ENCODE measurements around the gene POLR1B. TPM values are rescaled to one million over a fixed set of nuclear protein-coding genes. Genes with fewer than 3 reads are reported as not detected.
A peak's percentile ranks its signal among the peaks of the same experiment; 100 is the strongest.

The POLR1B gene
- total RNA-seq, 1 experiment from 2014 or later, result 42.2 TPM

- H3K9me3 ChIP-seq, result no peaks in the 10 kb centered on the region
- no peaks in the 10 kb centered on the region for H3K36me3 ChIP-seq (ENCODE audit: control insufficient read depth, insufficient read depth, low read length)
- H3K27me3 Mint-ChIP-seq (ENCODE audit: insufficient read depth, unreplicated experiment), result no peaks in the 10 kb centered on the region
- intact Hi-C loops (cut with micrococcal nuclease; ENCODE audit: unreplicated experiment), result loop anchor here (10.0 kb wide), 1 partner anchor 333 kb away; no protein-coding TSS in a partner anchor
- H3K36me3 Mint-ChIP-seq (ENCODE audit: insufficient read depth, unreplicated experiment), result no peaks in the 10 kb centered on the region
- DNase-seq, result no peak
- POLR2A ChIA-PET, result no interaction called here
- peaks cover 10% of the 10 kb centered on the region for H3K4me1 ChIP-seq
- no peak for TF ChIP-seq CTCF (IDR thresholded peaks at IDR 0.05; ENCODE audit: insufficient read depth in 1 of 2, low read depth in 1 of 2, low read length in 1 of 2, severe bottlenecking in 1 of 2, unreplicated experiment in 1 of 2)
- H3K4me3 ChIP-seq (ENCODE audit: low read depth, low read length), result no peak overlapping the region
- BruUV-seq (replicated peaks), result no TSS peak
- no peaks in the 10 kb centered on the region for H3K27me3 ChIP-seq (replicated peaks; ENCODE audit: control insufficient read depth, insufficient read depth, low read length)
- H3K4me3 Mint-ChIP-seq (ENCODE audit: unreplicated experiment), result no peak overlapping the region
- H3K27ac Mint-ChIP-seq (ENCODE audit: unreplicated experiment), result no peak overlapping the region
- peaks cover 5% of the 10 kb centered on the region for H3K4me1 Mint-ChIP-seq (ENCODE audit: low read depth, unreplicated experiment)
- CTCF ChIA-PET, result no interaction called here
- no peaks in the 10 kb centered on the region for H3K9me3 Mint-ChIP-seq (ENCODE audit: unreplicated experiment)
Measured at GRCh38 chr2:112621790-112622527, 79.7 kb downstream of the POLR1B start.

GRCh38 chr2:112622528-112622849 is 80.2 kb downstream of the POLR1B start:
- H3K9me3 Mint-ChIP-seq (ENCODE audit: unreplicated experiment), result no peaks in the 10 kb centered on the region
- ChIA-PET POLR2A (interaction anchor here (0.7 kb wide), 1 partner anchor 149 kb away, joined by 4 read pairs; no protein-coding TSS in a partner anchor), CTCF (no interaction called here)
- H3K36me3 ChIP-seq (ENCODE audit: control insufficient read depth, insufficient read depth, low read length), result no peaks in the 10 kb centered on the region
- no peaks in the 10 kb centered on the region for H3K27me3 Mint-ChIP-seq (ENCODE audit: insufficient read depth, unreplicated experiment)
- H3K4me1 Mint-ChIP-seq (ENCODE audit: low read depth, unreplicated experiment), result no peaks in the 10 kb centered on the region
- H3K4me1 ChIP-seq, result peaks cover 15% of the 10 kb centered on the region
- BruUV-seq (replicated peaks), result no TSS peak
- H3K36me3 Mint-ChIP-seq (ENCODE audit: insufficient read depth, unreplicated experiment), result no peaks in the 10 kb centered on the region
- no peak for DNase-seq
- intact Hi-C loops (cut with micrococcal nuclease; ENCODE audit: unreplicated experiment), result loop anchor here (10.0 kb wide), 1 partner anchor 332 kb away; no protein-coding TSS in a partner anchor
- no peaks in the 10 kb centered on the region for H3K9me3 ChIP-seq
- no peaks in the 10 kb centered on the region for H3K27me3 ChIP-seq (replicated peaks; ENCODE audit: control insufficient read depth, insufficient read depth, low read length)
- H3K4me3 ChIP-seq (ENCODE audit: low read depth, low read length), result no peak overlapping the region
- TF ChIP-seq CTCF (IDR thresholded peaks at IDR 0.05; ENCODE audit: insufficient read depth in 1 of 2, low read depth in 1 of 2, low read length in 1 of 2, severe bottlenecking in 1 of 2, unreplicated experiment in 1 of 2), result no peak
- no peak overlapping the region for H3K27ac Mint-ChIP-seq (ENCODE audit: unreplicated experiment)
- H3K4me3 Mint-ChIP-seq (ENCODE audit: unreplicated experiment), result no peak overlapping the region

- BruUV-seq (replicated peaks), result no TSS peak
- H3K36me3 Mint-ChIP-seq (ENCODE audit: insufficient read depth, unreplicated experiment), result no peaks in the 10 kb centered on the region
Measured at GRCh38 chr2:112623913-112624777, 81.9 kb downstream of the POLR1B start.

More at GRCh38 chr2:112623913-112624777, 81.9 kb downstream of the POLR1B start:
- no peaks in the 10 kb centered on the region for H3K4me1 Mint-ChIP-seq (ENCODE audit: low read depth, unreplicated experiment)
- Histone ChIP-seq H3K4me1 (peaks cover 15% of the 10 kb centered on the region), H3K27me3 (replicated peaks; ENCODE audit: control insufficient read depth, insufficient read depth, low read length) (no peaks in the 10 kb centered on the region), H3K36me3 (ENCODE audit: control insufficient read depth, insufficient read depth, low read length) (no peaks in the 10 kb centered on the region), H3K9me3 (no peaks in the 10 kb centered on the region), H3K4me3 (ENCODE audit: low read depth, low read length) (no peak overlapping the region)
- peak in 1 of 2 experiments; percentile 15 for DNase-seq
- intact Hi-C loops (cut with micrococcal nuclease; ENCODE audit: unreplicated experiment), result loop anchor here (10.0 kb wide), 1 partner anchor 331 kb away; no protein-coding TSS in a partner anchor
- no peak for TF ChIP-seq CTCF (IDR thresholded peaks at IDR 0.05; ENCODE audit: insufficient read depth in 1 of 2, low read depth in 1 of 2, low read length in 1 of 2, severe bottlenecking in 1 of 2, unreplicated experiment in 1 of 2)
- H3K27me3 Mint-ChIP-seq (ENCODE audit: insufficient read depth, unreplicated experiment), result no peaks in the 10 kb centered on the region
- no peak overlapping the region for H3K27ac Mint-ChIP-seq (ENCODE audit: unreplicated experiment)
- no peak overlapping the region for H3K4me3 Mint-ChIP-seq (ENCODE audit: unreplicated experiment)
- ChIA-PET POLR2A (interaction anchor here (0.6 kb wide), 1 partner anchor 388 kb away, joined by 3 read pairs; no protein-coding TSS in a partner anchor), CTCF (interaction anchor here (0.6 to 0.7 kb wide), 2 partner anchors 22 to 103 kb away, joined by 3 read pairs; no protein-coding TSS in a partner anchor)
- H3K9me3 Mint-ChIP-seq (ENCODE audit: unreplicated experiment), result no peaks in the 10 kb centered on the region

Data from Caco-2 (cell line).